GM13976 (cell line): Measurements from ENCODE around the gene CD164.

Experiments used
- DNase-seq: peaks from one replicate; pipeline ENCODE4 v3.0.0; 2012; ENCODE audit warnings: low spot score
- CTCF ChIP-seq: IDR thresholded peaks from 2 replicates; pipeline ENCODE4 v1.5.1; 2012; ENCODE audit warnings: borderline replicate concordance, mild to moderate bottlenecking; ENCODE audit not compliant: insufficient read depth; ENCODE audit errors: extremely low read depth, missing control alignments, control extremely low read depth
- in situ Hi-C: fragments of 300-500 bp; cut with MboI; formaldehyde crosslinking; loops from one replicate; pipeline ENCODE4 v1.12.0; 2022; ENCODE audit warnings: low sequenced_read_pairs, mixed read lengths, inconsistent platforms; ENCODE audit not compliant: unreplicated experiment

The CD164 gene

GRCh38 chr6:109360791-109361190 is 21.5 kb downstream of the CD164 start:
- in situ Hi-C loops = no loop called here
- TF ChIP-seq CTCF = no peak
- no peak for DNase-seq

- TF ChIP-seq CTCF = no peak
- DNase-seq = no peak
- in situ Hi-C loops = no loop called here
These were observed 22.0 kb downstream of the CD164 start for GRCh38 chr6:109360281-109360680.

- in situ Hi-C loops = no loop called here
These were observed 23.0 kb downstream of the CD164 start for GRCh38 chr6:109359248-109359647.

GRCh38 chr6:109358204-109358603 is 24.1 kb downstream of the CD164 start:
- in situ Hi-C loops = no loop called here
- DNase-seq = no peak
- no peak for TF ChIP-seq CTCF

More at GRCh38 chr6:109359248-109359647, 23.0 kb downstream of the CD164 start:
- TF ChIP-seq CTCF = no peak
- no peak for DNase-seq

- in situ Hi-C loops = no loop called here
- no peak for TF ChIP-seq CTCF
- DNase-seq = no peak
These were observed 26.0 kb downstream of the CD164 start for GRCh38 chr6:109356237-109356636.

GRCh38 chr6:109351231-109352130 is 30.8 kb downstream of the CD164 start:
- TF ChIP-seq CTCF = no peak
- in situ Hi-C loops = no loop called here

More at GRCh38 chr6:109351231-109352130, 30.8 kb downstream of the CD164 start:
- DNase-seq = no peak
